ENCODE results near the gene KHDC1L. TPM values are rescaled to one million over a fixed set of nuclear protein-coding genes. Genes with fewer than 3 reads are reported as not detected.
A peak's percentile ranks its signal among the peaks of the same experiment; 100 is the strongest.
"Not testable (repeated sequence)": the region's sequence is repeated elsewhere in the genome, so short reads cannot be mapped to it uniquely, and the experiment has no call there.

The KHDC1L gene, protein sequence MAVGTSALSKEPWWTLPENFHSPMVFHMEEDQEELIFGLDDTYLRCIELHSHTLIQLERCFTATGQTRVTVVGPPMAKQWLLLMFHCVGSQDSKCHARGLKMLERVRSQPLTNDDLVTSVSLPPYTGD
- not detected in 2 replicates for total RNA-seq (2014; rRNA removed; shearing (Covaris generic))

DNA sequence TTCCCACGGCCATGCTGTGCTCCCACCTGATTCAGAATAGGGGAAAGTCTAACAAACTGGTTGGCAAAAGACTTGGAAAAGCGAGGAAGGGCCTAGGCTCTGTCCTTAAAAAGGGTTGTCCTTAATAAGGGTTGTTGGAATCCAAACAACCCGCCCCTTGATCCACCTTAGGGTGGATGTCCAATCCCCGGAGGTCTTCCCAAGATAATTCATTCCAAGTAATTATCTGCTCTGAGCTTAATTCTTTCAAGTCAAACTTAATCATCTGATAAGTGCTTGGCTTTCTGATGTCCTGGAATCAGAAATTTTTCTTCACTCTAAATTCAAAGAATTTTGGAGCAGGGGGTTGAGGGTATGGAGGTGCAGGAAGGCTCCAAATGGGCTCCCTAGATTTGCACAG is at the start of gene KHDC1L:
KHDC1L (minus strand) TSS at position 101 of the 400 bp plus-strand sequence; CDS start at position 13, 88 bp downstream.
- no peak for DNase-seq (ENCODE audit: low read depth)

DNA sequence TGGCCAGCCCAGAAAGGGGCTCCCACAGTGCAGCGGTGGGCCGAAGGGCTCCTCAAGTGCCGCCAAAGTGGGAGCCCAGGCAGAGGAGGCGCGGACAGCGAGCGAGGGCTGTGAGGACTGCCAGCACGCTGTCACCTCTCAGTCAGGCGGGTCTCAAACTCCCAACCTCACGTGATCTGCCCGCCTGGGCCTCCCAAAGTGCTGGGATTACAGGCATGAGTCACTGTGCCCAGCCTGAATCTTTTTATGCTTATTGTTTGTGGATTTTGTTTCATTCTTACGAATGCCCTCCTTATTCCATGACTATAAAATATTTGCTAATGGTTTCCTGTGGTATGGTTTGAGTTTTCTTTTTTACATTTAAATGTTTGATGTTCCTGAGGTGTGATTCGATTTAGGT is 44.0 kb upstream of the KHDC1L start:
- DNase-seq (ENCODE audit: low read depth), result peak; percentile 36

DNA sequence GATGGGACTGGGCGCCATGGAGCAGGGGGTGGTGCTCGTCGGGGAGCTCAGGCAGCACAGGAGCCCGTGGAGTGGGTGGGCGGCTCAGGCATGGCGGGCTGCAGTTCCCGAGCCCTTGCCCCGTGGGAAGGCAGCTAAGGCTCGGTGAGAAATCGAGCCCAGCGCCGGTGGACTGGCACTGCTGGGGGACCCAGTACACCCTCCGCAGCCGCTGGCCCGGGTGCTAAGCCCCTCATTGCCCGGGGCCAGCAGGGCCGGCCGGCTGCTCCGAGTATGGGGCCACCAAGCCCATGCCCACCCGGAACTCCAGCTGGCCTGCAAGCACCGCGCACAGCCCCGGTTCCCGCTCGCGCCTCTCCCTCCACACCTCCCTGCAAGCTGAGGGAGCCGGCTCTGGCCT is 43.6 kb upstream of the KHDC1L start:
- DNase-seq (ENCODE audit: low read depth), result not testable (repeated sequence)

DNA sequence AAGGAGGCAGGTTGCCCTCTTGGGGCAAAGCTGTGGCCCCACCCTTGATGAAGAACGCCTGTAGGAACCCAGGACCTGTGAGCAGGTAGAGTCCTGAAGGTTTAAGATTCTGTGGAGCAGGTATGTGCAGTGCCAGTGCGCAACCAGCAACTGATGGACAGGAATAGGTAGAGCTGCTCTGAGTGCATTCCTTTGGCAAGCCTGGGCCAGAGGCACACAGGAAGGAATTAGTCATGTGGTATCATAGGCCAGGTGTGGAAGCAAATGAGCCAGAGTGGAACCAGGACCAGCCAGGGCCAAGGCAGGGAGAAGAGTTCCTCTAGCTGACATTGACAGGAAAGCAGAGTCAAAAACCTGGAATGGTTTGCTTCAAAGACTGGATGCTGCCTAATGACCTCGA is 39.1 kb upstream of the KHDC1L start:
- DNase-seq (ENCODE audit: low read depth), result peak; percentile 49

DNA sequence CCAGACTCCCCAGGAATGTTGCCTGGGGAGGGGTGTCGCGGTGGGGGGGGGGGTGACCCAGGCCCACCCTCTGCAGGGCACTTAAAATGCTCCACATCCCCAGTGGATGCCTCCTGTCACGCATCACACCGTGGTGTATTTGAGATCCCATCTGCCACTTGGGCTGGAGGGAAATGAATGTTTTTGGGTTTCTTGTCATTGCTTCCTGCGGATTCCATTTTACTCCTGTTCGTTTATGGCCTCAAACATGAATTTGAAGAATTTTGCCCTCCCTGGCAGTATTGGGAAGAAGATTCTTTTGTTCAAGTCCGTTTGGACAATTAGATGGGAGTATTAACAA is 38.2 kb upstream of the KHDC1L start:
- DNase-seq (ENCODE audit: low read depth), result peak; percentile 22

DNA sequence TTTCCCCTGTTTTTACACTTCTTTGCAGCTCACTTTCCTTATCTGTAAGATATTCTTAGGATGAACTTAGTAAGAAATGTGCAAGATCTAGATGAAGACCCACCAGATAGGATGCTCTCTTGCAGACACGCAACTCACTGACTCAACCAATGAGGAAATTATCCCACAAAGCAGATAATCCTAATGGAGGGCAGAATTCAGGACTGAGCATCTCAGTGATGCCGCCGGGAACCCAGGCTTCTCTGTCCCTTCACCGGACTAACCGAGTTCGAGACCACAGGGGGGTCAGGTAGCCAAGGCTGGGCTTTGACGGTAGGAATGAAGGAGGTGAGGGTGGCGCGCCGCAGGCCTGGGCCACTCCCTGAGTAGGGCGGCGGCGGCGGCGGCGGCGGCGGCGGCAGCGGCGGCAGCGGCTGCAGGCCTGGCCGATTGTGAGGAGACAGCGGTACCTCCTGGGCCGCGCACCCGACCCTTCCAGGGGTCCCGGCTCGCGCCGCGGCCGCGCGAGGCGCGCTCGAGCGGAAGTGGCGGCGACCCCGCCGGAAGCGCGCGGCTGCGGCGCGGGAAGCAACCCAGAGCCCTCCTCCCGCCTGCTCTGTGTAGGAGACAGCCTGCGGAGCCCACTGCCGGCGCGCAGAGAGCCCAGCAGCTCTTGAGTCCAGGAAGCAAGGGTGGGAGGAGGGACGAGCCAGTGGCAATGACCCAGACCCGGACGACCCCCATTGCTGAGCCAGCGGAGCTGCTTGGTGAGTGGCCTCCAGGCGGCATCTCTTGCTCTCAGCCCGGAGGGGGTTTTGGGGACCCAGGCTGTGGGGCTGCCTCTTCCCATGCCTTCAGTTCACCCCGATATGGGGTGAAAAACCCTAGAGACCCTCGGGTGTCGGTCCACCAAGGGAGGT is 37.6 kb upstream of the KHDC1L start, which contains the start of gene KHDC1:
KHDC1 (minus strand) TSS at position 526 of the 899 bp plus-strand sequence. CDS start 20,679 bp downstream, outside the sequence.
- DNase-seq (ENCODE audit: low read depth), result peak; percentile 69

DNA sequence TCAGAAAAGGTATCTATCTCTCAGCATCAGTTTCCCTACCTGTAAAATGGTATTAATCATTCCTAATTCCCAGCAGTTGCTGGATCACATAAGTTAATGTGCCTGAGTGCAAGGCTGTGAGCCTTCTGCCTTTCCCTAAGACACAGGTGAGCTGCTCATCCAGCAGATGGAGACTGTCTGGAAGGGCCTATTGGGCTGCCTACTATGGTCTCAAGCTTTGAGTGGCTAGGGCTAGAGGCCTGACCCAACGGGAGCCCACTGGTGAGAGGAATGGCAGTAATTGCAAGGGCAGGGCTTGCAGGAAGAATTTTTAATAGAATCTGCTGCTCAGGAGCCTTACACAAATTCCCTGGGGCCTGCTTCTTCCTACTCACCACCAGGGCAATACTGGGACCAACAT is 33.4 kb upstream of the KHDC1L start:
- no peak for DNase-seq (ENCODE audit: low read depth)

DNA sequence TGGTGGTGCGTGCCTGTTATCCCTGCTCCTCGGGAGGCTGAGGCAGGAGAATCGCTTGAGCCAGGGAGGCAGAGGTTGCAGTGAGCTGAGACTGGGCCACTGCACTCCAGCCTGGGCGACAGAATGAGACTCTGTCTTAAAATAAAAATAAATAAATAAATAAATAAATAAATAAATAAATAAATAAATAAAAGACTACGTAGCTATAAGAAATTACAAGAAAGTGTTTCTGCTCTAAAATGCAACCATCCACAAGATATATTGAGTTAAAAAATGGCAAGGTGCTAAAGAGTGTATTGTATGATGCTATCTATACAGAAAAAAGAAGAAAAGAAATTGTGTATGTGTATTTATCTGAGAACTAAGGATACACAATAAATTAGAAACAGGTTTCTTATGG is 29.0 kb upstream of the KHDC1L start:
- not testable (repeated sequence) for DNase-seq (ENCODE audit: low read depth)

DNA sequence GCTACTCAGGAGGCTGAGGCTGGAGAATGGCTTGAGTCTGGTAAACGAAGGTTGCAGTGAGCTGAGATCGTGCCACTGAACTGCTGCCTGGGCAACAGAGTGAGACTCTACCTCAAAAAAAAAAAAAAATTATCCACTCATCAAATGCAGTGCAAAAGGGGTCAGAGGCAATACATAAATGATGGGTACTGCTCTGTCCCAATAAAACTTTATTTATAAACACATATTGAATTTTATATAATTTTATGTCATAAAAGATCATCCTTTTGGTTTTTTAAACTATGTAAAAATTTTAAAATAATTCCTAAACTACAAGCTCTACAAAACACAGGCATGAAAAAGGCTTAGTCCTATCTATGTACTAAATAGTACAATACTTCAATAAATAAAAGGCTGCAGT is 27.4 kb upstream of the KHDC1L start:
- DNase-seq (ENCODE audit: low read depth), result no peak

DNA sequence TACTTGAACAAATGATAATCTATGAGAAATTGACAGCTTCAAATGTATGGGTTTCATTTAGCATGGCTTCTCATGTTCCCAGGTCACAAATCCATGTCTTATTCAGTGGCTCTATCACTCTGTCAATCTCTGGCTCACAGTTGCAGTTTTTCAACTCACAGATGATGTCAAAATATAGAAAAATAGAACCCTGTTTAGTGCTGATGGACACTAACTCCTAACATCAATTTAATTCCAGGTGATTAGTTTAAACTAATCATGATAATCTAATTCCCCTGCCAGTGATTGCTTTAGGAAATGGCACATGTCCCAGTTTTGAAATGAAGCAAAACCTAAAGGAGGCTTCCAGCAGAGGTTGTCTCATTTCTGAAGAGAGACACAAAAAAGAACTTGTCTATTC is 24.7 kb upstream of the KHDC1L start:
- DNase-seq (ENCODE audit: low read depth), result no peak

DNA sequence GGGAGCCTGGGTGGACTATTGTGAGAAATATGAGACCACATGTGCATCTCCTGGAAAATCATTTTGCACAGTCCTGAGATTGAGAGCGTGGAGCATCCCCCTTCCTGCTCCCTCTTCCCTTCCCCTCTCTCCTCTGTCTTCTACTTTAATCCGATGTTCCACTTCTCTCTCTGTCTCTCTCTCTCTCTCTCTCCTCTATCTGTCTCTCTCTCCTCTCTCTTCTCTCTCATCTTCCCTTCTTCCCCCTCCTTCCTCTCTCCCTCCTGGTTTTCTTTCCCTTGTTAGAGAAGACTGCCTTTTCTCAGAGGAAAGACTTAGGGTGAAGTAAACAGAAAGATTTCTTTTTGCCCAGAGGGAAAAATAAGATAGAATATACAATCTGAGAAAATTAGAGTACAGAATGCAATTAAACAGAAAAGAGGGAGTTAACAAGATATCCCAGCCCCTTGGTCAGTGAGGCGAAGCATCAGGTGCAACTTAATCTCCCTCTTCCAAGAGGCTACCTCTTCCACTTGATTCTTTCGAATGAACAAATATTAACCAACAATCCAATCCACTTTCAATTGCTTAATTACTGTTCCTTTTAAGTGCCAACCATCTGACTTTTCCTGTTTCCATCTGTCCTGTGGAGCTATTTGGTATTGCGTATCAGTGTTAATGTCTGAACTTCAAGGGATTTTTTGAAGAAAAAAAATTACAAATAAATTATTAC is 23.1 kb upstream of the KHDC1L start:
- no peak for DNase-seq (ENCODE audit: low read depth)

DNA sequence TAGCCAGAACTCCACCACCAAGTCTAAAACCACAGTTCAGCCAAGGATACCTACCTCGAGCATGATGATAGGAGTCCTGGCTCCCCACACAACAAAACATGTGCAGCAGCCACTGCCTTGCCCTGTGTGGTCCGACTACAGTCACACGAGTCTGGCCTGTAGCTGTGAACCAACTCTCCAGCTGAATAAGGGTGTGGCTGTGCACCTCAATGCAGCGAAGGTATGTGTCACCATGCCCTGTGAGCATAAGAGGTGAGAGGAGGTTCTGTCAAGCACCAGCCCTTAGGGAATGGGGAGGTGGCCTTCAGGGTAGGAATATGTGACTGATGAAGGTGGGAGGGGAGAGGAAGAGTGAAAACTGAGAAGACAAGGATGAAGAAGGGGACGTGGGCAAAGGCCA is 16.7 kb upstream of the KHDC1L start:
- no peak for DNase-seq (ENCODE audit: low read depth)

DNA sequence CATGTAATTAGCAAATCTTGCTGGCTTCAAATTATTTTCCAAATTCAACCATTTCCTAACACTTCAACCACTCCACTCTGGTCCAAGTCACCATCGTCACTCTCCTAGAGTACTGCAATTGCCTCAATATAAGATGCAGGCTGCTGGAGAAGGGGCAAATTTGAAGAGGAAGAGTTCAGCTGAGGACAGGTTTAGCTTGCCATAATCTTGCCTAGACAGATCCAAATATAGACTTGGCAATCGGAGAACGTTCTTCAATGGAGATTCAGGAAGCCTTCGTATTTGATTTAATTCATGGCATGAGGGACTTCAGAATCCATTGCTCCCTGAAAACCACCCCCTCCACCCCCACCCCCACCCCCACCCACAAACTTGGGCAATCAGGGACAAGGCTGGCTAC is 15.4 kb upstream of the KHDC1L start:
- no peak for DNase-seq (ENCODE audit: low read depth)

DNA sequence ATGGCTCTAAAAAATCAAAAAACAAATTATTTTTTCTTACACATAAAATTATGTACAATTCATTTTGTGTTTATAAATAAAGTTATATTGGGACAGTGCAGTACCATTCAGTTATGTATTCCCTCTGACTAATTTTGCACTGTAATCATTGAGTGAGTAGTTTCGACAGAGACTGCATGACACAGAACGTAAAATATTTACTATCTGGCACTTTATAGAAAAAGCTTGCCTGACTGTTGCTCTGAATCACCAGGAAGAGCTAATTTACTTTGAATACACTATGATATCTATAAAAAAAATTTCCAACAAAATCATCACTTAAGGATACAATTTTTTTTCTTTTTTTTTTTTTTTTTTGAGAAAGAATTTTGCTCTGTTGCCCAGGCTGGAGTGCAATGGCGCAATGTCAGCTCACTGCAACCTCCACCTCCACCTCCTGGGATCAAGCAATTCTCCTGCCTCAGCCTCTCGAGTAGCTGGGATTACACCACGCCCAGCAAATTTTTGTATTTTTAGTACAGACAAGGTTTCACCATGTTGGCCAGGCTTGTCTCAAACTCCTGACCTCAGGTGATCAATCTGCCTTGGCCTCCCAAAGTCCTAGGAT is 11.0 kb upstream of the KHDC1L start:
- peak; percentile 90 for DNase-seq (ENCODE audit: low read depth)

DNA sequence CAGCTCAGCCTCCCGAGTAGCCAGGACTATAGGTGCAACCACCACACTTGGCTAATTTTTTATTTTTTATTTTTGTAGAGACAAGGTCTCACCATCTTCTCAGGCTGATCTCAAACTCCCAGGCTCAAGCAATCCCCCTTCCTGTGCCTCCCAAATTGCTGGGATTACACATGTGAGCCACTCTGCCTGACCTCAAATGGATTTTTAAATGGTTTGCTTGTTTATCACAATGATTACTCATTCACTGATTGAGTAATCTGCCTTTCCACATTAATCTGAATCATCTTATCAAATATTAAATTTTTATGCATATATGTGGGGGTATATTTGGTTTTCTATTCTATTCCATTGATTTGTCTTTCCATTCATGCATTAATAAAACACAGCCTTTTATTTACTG is 9.4 kb upstream of the KHDC1L start:
- peak; percentile 80 for DNase-seq (ENCODE audit: low read depth)

DNA sequence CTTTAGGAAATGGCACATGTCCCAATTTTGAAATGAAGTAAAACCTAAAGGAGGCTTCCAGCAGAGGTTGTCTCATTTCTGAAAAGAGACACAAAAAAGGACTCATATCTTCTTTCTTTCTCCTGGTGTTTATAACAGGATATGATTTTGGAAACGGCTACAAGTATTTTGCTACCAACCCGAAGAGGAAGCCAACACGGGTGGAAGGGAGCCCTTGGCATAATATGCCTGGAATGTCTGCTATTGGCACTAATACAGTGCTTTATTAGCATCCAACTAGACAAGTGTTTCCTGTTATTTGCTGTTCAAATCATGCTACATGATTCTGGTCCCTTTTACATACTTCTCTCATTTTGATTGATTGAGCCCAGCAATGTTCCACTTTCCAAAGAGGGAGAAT is 8.7 kb upstream of the KHDC1L start:
- peak; percentile 61 for DNase-seq (ENCODE audit: low read depth)

DNA sequence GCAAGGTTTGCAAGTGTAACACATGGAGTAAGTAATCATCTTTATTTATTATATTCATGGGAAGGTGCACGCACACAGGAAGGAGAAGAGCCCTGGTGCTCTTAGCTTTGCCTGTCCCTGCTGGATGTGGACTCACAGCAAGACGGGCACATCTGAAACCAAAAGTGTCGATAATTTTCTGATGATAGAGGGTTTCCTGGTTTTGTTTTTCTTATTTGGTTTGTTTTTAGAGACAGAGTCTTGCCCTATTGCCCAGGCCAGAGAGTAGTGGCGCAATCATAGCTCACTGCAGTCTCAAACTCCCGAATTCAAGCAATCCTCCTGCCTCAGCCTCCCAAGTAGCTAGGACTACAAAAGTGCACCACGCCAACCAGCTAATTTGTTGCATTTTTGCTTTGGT is 7.8 kb upstream of the KHDC1L start:
- no peak for DNase-seq (ENCODE audit: low read depth)

DNA sequence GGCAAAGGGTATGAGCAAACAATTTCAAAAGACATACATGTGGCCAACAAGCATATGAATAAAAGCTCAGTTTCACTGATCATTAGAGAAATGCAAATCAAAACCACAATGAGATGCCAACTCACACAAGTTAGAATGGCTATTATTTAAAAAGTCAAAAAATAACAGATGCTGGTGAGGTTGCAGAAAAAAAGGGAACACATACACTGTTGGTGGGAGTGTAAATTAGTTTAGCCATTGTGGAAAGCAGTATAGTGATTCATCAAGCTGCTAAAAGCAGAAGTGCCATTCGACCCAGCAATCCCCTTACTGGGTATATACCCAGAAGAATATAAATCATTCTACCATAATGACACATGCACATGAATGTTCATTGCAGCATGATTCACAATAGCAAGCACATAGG is 6.7 kb upstream of the KHDC1L start:
- peak; percentile 39 for DNase-seq (ENCODE audit: low read depth)

DNA sequence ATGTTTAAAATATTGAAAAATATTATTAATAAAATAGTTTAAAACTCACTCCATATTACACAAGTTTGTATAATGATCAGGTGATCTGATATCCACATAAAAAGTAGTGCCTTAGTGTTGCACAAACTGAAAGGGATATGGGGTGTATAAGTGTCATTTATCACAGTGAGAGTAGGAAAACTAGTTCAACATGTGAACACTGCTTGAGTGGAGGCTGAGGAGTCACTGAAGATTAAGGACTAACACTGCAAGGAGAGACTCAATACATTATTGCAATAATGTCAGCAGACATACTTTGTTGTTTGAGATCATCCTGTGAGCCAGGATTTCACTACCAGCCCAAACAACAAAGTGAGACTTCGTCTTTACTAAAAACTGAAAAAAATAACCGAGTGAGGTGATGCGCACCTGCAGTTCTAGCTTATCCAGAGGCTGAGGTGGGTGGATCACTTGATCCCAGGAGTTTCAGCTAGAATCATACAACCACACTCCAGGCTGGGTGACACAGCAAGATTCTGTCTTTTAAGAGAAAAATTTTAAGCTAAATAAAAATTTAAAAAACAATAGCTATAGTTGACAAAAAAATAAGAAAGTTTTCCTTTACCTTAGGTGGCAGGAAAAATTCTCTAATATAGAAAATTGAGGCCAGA is 2.4 kb upstream of the KHDC1L start:
- no peak for DNase-seq (ENCODE audit: low read depth)

DNA sequence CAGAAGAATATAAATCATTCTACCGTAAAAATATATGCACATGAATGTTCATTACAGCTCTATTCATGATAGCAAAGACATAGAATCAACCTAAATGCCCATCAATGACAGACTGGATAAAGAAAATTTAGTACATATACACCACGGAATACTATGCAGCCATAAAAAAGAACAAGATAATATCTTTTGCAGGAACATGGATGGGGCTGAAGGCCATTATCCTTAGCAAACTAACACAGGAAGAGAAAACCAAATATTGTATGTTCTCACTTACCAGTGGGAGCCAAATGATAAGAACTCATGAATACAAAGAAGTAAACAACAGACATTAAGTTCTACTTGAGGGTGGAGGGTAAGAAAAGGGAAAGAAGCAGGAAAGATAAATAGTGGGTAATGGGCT is 8.4 kb downstream of the KHDC1L start:
- no peak for DNase-seq (ENCODE audit: low read depth)

DNA sequence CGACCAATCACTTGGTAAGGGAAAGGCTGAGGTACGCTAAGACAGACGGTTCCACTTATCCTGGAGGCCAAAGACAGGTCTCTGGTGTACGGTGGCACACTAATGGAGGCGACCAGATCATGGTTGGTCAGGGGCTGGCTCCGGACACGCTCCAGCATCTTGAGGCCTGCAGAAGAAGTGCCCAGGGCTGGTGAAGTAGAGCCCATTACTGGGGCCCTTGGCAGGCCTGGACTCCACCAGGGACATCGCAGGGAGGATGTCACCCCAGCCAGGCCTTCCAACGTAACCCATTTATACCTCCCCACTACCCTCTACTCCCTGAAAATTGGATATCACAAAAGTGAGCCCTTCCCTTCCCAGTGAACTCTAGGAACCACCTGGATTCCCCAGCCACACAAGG is 16.2 kb downstream of the KHDC1L start:
- no peak for DNase-seq (ENCODE audit: low read depth)
